Colonic mucosa (tissue), 4 donors: ENCODE data around the gene FAM118B. TPM values are rescaled to one million over a fixed set of nuclear protein-coding genes. Genes with fewer than 3 reads are reported as not detected.
"Not testable (repeated sequence)": the region's sequence is repeated elsewhere in the genome, so short reads cannot be mapped to it uniquely, and the experiment has no call there.

ENCODE experiments used
- DNase-seq: peaks from one replicate; pipeline ENCODE4 v3.0.0-alpha.2; 2020
- H3K27ac ChIP-seq: fragments of 200-600 bp; one replicate; pipeline ENCODE4 v1.8.0; 2021
- H3K27me3 ChIP-seq: fragments of 200-600 bp; one replicate; pipeline ENCODE4 v1.8.0; 2021
- H3K36me3 ChIP-seq: fragments of 200-600 bp; one replicate; pipeline ENCODE4 v1.8.0; 2021
- H3K4me1 ChIP-seq: fragments of 200-600 bp; one replicate; pipeline ENCODE4 v1.8.0; 2021; ENCODE audit warnings: mild to moderate bottlenecking
- H3K4me3 ChIP-seq: fragments of 200-600 bp; one replicate; pipeline ENCODE4 v1.8.0; 2021
- H3K9ac ChIP-seq, 2 donors: one replicate each; pipeline ENCODE4 v1.7.0; 2013; ENCODE audit warnings: control low read depth in 2 of 2, low read depth in 2 of 2, low read length in 2 of 2
- H3K9me3 ChIP-seq: fragments of 200-600 bp; one replicate; pipeline ENCODE4 v1.8.0; 2021
- CTCF ChIP-seq: fragments of 200-600 bp; IDR thresholded peaks from one replicate; pipeline ENCODE4 v1.8.0; 2022; ENCODE audit warnings: antibody characterized with exemption, mild to moderate bottlenecking
- intact Hi-C: fragments of 100-400 bp; cut with DNase I; formaldehyde crosslinking; loops from one replicate; pipeline ENCODE4 v1.14.1; 2022
- total RNA-seq, 2 donors: library from RNA; stranded (reverse); fragmentation: NEBNext Ultra II Directional in 1 of 2; extraction: Animal tissue kit (Norgen Biotek cat#: 25700) in 1 of 2; gene quantifications; one replicate each; pipeline ENCODE4 v1.2.1, GENCODE V29; 2021
- donor health status: healthy.
- donor health status: DM: no; HTN: no; CAD: no.
- donor health status: DM: no; HTN: no; CAD: no.

FAM118B gene
- total RNA-seq, 2 donors from 2014 or later = 57.9 to 58.3 TPM

GRCh38 chr11:126307706-126308105 is 96.1 kb downstream of the FAM118B start:
- H3K27ac ChIP-seq = no peak overlapping the region
- no peaks in the 10 kb centered on the region for H3K27me3 ChIP-seq
- no peak for TF ChIP-seq CTCF
- H3K4me3 ChIP-seq = no peak overlapping the region
- H3K36me3 ChIP-seq = no peaks in the 10 kb centered on the region
- no peaks in the 10 kb centered on the region for H3K9me3 ChIP-seq
- H3K4me1 ChIP-seq = peaks cover 9% of the 10 kb centered on the region
- no peak for DNase-seq
- H3K9ac ChIP-seq = no peak overlapping the region
- intact Hi-C loops = loop anchor here (10.0 kb wide), 1 partner anchor 687 kb away; no protein-coding TSS in a partner anchor

GRCh38 chr11:126308271-126308671 is 96.7 kb downstream of the FAM118B start:
- no peak overlapping the region for H3K4me3 ChIP-seq
- no peak for DNase-seq
- no peaks in the 10 kb centered on the region for H3K9me3 ChIP-seq
- no peaks in the 10 kb centered on the region for H3K36me3 ChIP-seq
- peaks cover 9% of the 10 kb centered on the region for H3K4me1 ChIP-seq
- no peak for TF ChIP-seq CTCF
- intact Hi-C loops = loop anchor here (10.0 kb wide), 1 partner anchor 687 kb away; no protein-coding TSS in a partner anchor
- H3K27ac ChIP-seq = no peak overlapping the region
- no peaks in the 10 kb centered on the region for H3K27me3 ChIP-seq
- H3K9ac ChIP-seq = no peak overlapping the region

GRCh38 chr11:126308771-126309170 is 97.2 kb downstream of the FAM118B start:
- H3K4me1 ChIP-seq, H3K27me3 ChIP-seq, DNase-seq, H3K36me3 ChIP-seq, H3K9ac ChIP-seq, H3K4me3 ChIP-seq, H3K27ac ChIP-seq, H3K9me3 ChIP-seq: not testable (repeated sequence)
- intact Hi-C loops = loop anchor here (10.0 kb wide), 1 partner anchor 686 kb away; no protein-coding TSS in a partner anchor

GRCh38 chr11:126310200-126310991 is 98.8 kb downstream of the FAM118B start:
- H3K9me3 ChIP-seq = no peaks in the 10 kb centered on the region
- no peak overlapping the region for H3K4me3 ChIP-seq
- DNase-seq = peak; percentile 81
- H3K27ac ChIP-seq = no peak overlapping the region
- no peak overlapping the region for H3K9ac ChIP-seq
- H3K4me1 ChIP-seq = peaks cover 4% of the 10 kb centered on the region
- no peaks in the 10 kb centered on the region for H3K27me3 ChIP-seq
- TF ChIP-seq CTCF = peak; percentile 85
- intact Hi-C loops = loop anchor here (2.0 to 10.0 kb wide), 3 partner anchors 42 to 170 kb away; no protein-coding TSS in a partner anchor
- no peaks in the 10 kb centered on the region for H3K36me3 ChIP-seq

- Histone ChIP-seq H3K4me3 (no peak overlapping the region), H3K4me1 (peaks cover 4% of the 10 kb centered on the region), H3K9ac (no peak overlapping the region), H3K27ac (no peak overlapping the region), H3K9me3 (no peaks in the 10 kb centered on the region), H3K27me3 (no peaks in the 10 kb centered on the region), H3K36me3 (no peaks in the 10 kb centered on the region)
- DNase-seq = no peak
- no peak for TF ChIP-seq CTCF
- intact Hi-C loops = loop anchor here (2.0 to 10.0 kb wide), 3 partner anchors 41 to 170 kb away; no protein-coding TSS in a partner anchor
Observed at GRCh38 chr11:126310992-126311310, 99.4 kb downstream of the FAM118B start.
